GM04504 (cell line): ENCODE results near the gene CASK.

Source experiments
- DNase-seq: peaks from one replicate; pipeline ENCODE4 v3.0.0-alpha.2; 2012; ENCODE audit warnings: low read depth

Gene CASK

GRCh38 chrX:41470706-41471105 lies 452.6 kb downstream of the CASK start:
- no peak for DNase-seq

- DNase-seq = no peak
Measured at GRCh38 chrX:41468647-41469323, 454.6 kb downstream of the CASK start.
